ENCODE measurements around the gene ADCY2.

Gene ADCY2

GRCh38 chr5:7857926-7858632 is 462.1 kb downstream of the ADCY2 start:
- no peak for DNase-seq (ENCODE audit: low read depth in 1 of 2, low spot score in 1 of 2)

GRCh38 chr5:7866196-7866595 is 470.3 kb downstream of the ADCY2 start:
- no peak for DNase-seq (ENCODE audit: low read depth in 1 of 2, low spot score in 1 of 2)

DNA sequence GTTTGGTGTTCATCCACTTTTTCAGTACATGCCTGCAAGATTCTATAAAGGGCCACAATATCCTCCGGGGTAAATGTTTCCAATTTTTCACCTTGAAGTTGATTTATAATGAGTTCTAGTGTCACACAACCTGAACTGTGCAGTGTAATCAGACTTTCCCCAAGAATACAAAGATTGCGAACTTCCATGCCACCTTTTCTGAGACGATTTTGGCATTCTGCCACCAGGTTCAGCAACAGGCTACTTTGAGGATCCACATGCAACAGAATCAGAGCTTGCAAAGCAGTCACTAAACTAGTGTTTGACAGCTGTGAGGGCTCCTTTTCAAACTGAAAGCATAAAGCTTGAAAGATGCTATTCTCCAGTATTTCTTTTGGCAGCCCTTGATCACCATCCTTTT is 471.3 kb downstream of the ADCY2 start:
- no peak for DNase-seq (ENCODE audit: low read depth in 1 of 2, low spot score in 1 of 2)

GRCh38 chr5:7868427-7868772 is 472.5 kb downstream of the ADCY2 start:
- DNase-seq (ENCODE audit: low read depth in 1 of 2, low spot score in 1 of 2) = no peak

GRCh38 chr5:7868773-7869473 is 473.0 kb downstream of the ADCY2 start, which contains the start of the genes FASTKD3 and MTRR:
FASTKD3 (minus strand) TSS chr5:7869031; CDS start chr5:7868083, 948 bp downstream.
MTRR (plus strand) TSS chr5:7869148; CDS start chr5:7870795, 1,647 bp downstream.
- peak; percentile 78 to 88 for DNase-seq (ENCODE audit: low read depth in 1 of 2, low spot score in 1 of 2)

GRCh38 chr5:7869474-7870136 is 473.7 kb downstream of the ADCY2 start:
- DNase-seq (ENCODE audit: low read depth in 1 of 2, low spot score in 1 of 2) = peak in 1 of 2 donors; percentile 27

- DNase-seq (ENCODE audit: low read depth in 1 of 2, low spot score in 1 of 2) = no peak
Measured at GRCh38 chr5:7871653-7872052, 475.7 kb downstream of the ADCY2 start.

DNA sequence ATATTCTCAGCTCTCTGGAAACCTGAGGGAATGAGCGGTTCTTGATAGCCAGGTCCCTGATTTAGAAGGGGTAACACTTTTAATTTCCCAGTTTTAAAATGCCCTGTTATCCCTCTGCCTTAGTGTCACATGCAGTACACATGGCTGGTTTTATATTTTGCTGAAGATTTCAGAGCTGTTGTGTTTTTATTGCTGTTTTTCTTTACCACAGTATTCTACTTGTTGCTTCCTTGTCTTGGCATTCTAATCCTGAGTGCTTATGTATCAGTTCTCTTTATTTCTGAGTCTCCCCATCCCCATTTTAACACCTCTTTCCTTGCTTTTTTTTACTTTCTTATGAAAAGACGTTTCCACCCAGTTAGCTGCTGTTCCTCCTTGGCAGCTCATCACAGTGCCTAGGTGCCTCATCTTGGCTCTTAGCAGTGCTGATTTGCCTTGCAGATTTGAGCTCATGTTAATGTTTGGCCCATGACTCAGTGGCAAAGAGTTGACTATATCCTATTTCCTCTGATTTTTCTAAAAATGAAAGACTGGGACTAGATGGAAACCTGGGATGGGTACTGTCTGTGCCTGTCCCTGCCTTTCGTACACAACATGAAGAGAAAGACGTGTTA is 476.7 kb downstream of the ADCY2 start:
- no peak for DNase-seq (ENCODE audit: low read depth in 1 of 2, low spot score in 1 of 2)

GRCh38 chr5:7873216-7873615 is 477.3 kb downstream of the ADCY2 start:
- no peak for DNase-seq (ENCODE audit: low read depth in 1 of 2, low spot score in 1 of 2)

DNA sequence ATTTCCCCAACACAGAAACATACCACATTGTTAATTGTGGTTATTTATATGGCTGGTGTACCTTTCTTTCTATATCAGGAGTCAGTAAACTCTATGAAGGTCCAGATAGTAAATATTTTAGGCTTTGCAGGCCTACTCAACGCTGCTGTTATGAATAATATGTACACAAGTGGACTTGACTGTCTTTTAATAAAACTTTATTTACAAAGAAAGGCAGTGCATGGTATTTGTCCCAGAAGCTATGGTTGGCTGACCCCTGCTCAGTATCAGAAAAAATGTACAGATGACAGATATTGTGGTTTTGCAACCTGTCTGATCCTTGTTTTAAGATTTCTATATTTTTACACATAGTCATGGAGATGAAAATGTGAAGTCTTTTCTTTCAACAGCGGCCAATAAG is 478.7 kb downstream of the ADCY2 start:
- DNase-seq (ENCODE audit: low read depth in 1 of 2, low spot score in 1 of 2) = no peak

GRCh38 chr5:7875151-7875550 is 479.2 kb downstream of the ADCY2 start:
- DNase-seq (ENCODE audit: low read depth in 1 of 2, low spot score in 1 of 2) = no peak

- no peak for DNase-seq (ENCODE audit: low read depth in 1 of 2, low spot score in 1 of 2)
Measured at GRCh38 chr5:7876867-7877266, 480.9 kb downstream of the ADCY2 start.

DNA sequence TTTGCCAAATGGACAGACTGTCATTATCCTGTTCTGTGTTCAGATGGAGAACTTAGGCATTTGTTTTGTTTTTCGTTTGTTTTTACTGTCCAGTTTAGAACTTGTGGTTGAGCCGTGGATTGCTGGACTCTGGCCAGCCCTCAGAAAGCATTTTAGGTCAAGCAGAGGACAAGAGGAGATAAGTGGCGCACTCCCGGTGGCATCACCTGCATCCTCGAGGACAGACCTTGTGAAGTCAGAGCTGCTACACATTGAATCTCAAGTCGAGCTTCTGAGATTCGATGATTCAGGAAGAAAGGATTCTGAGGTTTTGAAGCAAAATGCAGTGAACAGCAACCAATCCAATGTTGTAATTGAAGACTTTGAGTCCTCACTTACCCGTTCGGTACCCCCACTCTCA is 481.9 kb downstream of the ADCY2 start:
- DNase-seq (ENCODE audit: low read depth in 1 of 2, low spot score in 1 of 2) = no peak

DNA sequence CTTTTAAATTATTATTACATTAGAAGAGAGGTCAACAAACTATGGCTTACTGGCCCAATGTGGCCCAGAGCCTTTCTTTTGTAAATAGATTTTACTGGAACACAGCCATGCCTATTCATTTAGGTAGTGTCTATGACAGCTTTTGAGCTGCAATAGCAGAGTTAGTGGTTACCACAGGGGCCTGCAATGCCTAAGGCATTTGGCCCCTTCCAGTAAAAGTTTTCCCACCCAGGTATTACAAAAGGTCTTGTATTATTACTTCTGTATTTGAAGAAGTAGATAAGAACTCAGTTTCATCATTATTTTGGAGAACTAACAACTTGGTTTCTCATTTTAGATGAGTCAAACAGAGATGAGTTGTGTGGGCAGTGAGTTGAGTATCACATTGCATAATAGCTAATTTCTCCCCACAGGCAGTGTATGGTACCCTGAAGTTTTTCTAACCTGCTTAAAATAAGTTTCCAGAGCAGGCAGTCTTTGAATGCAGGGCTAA is 482.5 kb downstream of the ADCY2 start:
- DNase-seq (ENCODE audit: low read depth in 1 of 2, low spot score in 1 of 2) = peak in 1 of 2 donors; percentile 31
